Measurements from ENCODE around the gene USP34. TPM values are rescaled to one million over a fixed set of nuclear protein-coding genes. Genes with fewer than 3 reads are reported as not detected.

The USP34 gene
- total RNA-seq, 1 donor from 2014 or later, result 176 TPM

DNA sequence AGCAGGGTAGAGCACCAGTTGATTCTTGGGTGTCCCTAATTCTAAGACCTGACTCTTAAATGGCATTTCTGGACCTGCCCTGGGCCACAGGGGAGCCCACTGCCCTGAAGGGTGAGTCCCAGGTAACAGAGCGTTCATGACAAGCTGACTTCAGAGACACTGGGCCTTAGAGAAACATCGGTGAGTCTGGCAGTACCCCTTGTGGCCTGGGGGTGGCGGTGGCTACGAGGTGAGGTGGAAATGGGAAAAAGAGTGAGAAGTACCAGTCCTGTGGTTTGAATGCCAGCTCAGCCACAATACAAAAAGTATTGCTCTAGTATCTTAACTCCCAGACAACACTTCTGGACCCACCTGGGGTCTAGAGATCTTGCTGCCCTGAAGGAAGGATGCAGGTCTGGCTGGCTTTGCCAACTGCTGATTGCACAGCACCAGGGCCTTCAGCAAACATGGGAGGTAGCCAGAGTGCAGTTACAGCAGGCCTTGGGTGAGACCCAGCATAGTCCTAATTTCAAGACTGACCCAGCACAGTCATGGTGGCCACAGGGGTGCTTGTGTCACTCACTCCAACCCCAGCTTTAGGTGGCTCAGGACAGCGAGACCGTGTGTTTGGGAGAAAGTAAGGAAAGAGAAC lies 44.5 kb downstream of the USP34 start:
- no peaks in the 10 kb centered on the region for H3K9me3 Mint-ChIP-seq
- intact Hi-C loops (cut with micrococcal nuclease), result loop anchor here (1.0 to 2.0 kb wide), 8 partner anchors 16 to 367 kb away; partner anchors contain the start of genes USP34 and XPO1
- peak overlapping the region; percentile 19 for H3K4me3 Mint-ChIP-seq
- H3K36me3 Mint-ChIP-seq (ENCODE audit: low read depth), result no peaks in the 10 kb centered on the region
- DNase-seq, result peak; percentile 62
- ATAC-seq (ENCODE audit: low read depth), result peak; percentile 89
- ChIA-PET CTCF (interaction anchor here (0.8 to 2.8 kb wide), 30 partner anchors 10 to 472 kb away, joined by 3 to 27 read pairs (median 5); partner anchors contain the start of gene XPO1), POLR2A (interaction anchor here (0.5 to 2.8 kb wide), 10 partner anchors 14 to 112 kb away, joined by 3 to 26 read pairs (median 6); partner anchors contain the start of genes USP34 and XPO1)
- TF ChIP-seq, protein P1, sequence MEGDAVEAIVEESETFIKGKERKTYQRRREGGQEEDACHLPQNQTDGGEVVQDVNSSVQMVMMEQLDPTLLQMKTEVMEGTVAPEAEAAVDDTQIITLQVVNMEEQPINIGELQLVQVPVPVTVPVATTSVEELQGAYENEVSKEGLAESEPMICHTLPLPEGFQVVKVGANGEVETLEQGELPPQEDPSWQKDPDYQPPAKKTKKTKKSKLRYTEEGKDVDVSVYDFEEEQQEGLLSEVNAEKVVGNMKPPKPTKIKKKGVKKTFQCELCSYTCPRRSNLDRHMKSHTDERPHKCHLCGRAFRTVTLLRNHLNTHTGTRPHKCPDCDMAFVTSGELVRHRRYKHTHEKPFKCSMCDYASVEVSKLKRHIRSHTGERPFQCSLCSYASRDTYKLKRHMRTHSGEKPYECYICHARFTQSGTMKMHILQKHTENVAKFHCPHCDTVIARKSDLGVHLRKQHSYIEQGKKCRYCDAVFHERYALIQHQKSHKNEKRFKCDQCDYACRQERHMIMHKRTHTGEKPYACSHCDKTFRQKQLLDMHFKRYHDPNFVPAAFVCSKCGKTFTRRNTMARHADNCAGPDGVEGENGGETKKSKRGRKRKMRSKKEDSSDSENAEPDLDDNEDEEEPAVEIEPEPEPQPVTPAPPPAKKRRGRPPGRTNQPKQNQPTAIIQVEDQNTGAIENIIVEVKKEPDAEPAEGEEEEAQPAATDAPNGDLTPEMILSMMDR (IDR thresholded peaks at IDR 0.05), result no peak
- H3K4me1 Mint-ChIP-seq, result peaks cover 69% of the 10 kb centered on the region
- H3K27me3 Mint-ChIP-seq, result no peaks in the 10 kb centered on the region
- H3K27ac Mint-ChIP-seq, result peak overlapping the region; percentile 92

DNA sequence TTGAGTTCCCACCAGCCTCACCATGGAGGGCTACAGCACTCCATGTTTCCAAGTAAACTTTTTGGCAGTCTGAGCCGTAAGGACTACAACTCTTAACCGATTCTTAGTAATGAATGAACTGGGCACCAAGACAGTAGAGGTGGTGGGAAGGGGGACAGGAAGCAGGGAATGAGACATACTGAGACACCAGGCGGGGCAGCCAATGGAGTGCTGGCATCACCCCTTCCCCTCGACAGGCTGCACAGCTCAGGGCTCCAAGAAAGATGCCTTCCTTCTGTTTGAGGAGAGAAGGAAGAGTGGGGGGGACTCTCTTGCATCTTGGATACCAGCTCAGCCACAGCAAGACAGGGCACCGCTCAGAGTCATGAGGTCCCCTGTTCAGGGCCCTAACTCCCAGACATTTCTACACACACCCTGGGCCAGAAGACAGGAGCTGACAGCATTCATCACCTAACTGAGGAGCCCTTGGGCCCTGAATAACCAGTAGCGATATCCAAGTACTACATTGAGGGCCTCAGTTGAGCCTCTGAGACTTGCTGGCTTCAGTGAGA lies 45.2 kb downstream of the USP34 start:
- TF ChIP-seq, protein P1 (IDR thresholded peaks at IDR 0.05), result no peak
- DNase-seq, result no peak
- no peaks in the 10 kb centered on the region for H3K9me3 Mint-ChIP-seq
- intact Hi-C loops (cut with micrococcal nuclease), result loop anchor here (1.0 to 2.0 kb wide), 8 partner anchors 17 to 368 kb away; partner anchors contain the start of genes USP34 and XPO1
- peak overlapping the region; percentile 92 for H3K27ac Mint-ChIP-seq
- peak overlapping the region; percentile 33 for H3K4me3 Mint-ChIP-seq
- H3K36me3 Mint-ChIP-seq (ENCODE audit: low read depth), result peaks cover 3% of the 10 kb centered on the region
- peak; percentile 5 for ATAC-seq (ENCODE audit: low read depth)
- peaks cover 72% of the 10 kb centered on the region for H3K4me1 Mint-ChIP-seq
- CTCF ChIA-PET, result interaction anchor here (0.6 to 2.8 kb wide), 30 partner anchors 9 to 368 kb away, joined by 3 to 27 read pairs (median 5); partner anchors contain the start of gene XPO1
- H3K27me3 Mint-ChIP-seq, result no peaks in the 10 kb centered on the region
- POLR2A ChIA-PET, result interaction anchor here (0.5 to 2.8 kb wide), 9 partner anchors 17 to 243 kb away, joined by 3 to 26 read pairs (median 6); partner anchors contain the start of genes USP34 and XPO1

DNA sequence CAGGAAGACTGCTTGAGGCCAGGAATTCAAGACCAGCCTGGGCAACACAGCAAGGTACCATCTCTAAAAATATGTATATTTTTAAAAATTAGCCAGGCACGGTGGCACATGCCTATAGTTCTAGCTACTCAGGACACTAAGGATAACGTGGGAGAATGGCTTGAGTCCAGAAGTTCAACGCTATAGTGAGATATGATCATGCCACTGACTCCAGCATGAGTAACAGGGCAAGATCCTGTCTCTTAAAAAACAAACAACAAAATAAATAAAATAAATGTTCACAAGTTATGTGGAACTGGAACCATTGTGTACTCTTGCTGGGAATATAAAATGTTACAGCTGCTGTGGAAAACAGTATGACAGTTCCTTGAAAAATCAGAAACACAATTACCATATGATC lies 47.2 kb downstream of the USP34 start:
- Mint-ChIP-seq H3K27ac (peak overlapping the region; percentile 61), H3K4me3 (no peak overlapping the region), H3K36me3 (ENCODE audit: low read depth) (peaks cover 8% of the 10 kb centered on the region), H3K9me3 (no peaks in the 10 kb centered on the region), H3K27me3 (no peaks in the 10 kb centered on the region), H3K4me1 (peaks cover 85% of the 10 kb centered on the region)
- DNase-seq (no peak), ATAC-seq (ENCODE audit: low read depth) (no peak)
- CTCF ChIA-PET, result no interaction called here
- intact Hi-C loops (cut with micrococcal nuclease), result no loop called here
- TF ChIP-seq, protein P1 (IDR thresholded peaks at IDR 0.05), result no peak
- POLR2A ChIA-PET, result interaction anchor here (0.6 kb wide), 1 partner anchor 46 kb away, joined by 3 read pairs; no protein-coding TSS in a partner anchor

DNA sequence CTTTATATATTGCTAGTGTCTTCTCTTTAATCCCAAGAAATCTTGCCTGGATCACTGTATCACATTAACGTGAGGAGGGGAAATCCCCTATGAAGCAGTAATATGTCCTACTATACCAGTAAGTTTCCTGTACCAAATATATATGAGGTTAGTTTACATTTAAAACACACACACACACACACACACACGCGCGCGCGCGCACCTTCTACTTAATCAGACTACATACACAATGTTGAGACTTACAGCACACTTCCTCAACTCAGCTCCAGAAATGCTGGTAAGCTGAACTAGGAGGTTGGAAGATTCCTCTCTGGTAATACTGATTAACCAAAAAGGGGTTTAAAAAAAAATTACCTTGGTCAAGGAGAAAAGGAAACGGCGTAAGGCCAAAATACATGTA lies 49.3 kb downstream of the USP34 start:
- Mint-ChIP-seq H3K27ac (peak overlapping the region; percentile 66), H3K27me3 (no peaks in the 10 kb centered on the region), H3K9me3 (no peaks in the 10 kb centered on the region), H3K4me1 (peaks cover 81% of the 10 kb centered on the region), H3K4me3 (no peak overlapping the region), H3K36me3 (ENCODE audit: low read depth) (peaks cover 14% of the 10 kb centered on the region)
- ATAC-seq (ENCODE audit: low read depth) (no peak), DNase-seq (no peak)
- CTCF ChIA-PET, result interaction anchor here (1.1 to 1.3 kb wide), 2 partner anchors 49 to 237 kb away, joined by 3 to 4 read pairs; no protein-coding TSS in a partner anchor
- POLR2A ChIA-PET, result interaction anchor here (0.6 to 1.2 kb wide), 4 partner anchors 39 to 821 kb away, joined by 3 to 9 read pairs (median 6); partner anchors contain the start of gene XPO1
- TF ChIP-seq, protein P1 (IDR thresholded peaks at IDR 0.05), result no peak
- intact Hi-C loops (cut with micrococcal nuclease), result no loop called here
